ENCODE data around the gene DNASE2B. TPM values are rescaled to one million over a fixed set of nuclear protein-coding genes. Genes with fewer than 3 reads are reported as not detected.
A peak's percentile ranks its signal among the peaks of the same experiment; 100 is the strongest.

Gene DNASE2B
- polyA plus RNA-seq, 1 donor from 2014 or later: not detected

GRCh38 chr1:84386716-84387479, 11.4 kb upstream of the DNASE2B start:
- Mint-ChIP-seq H3K27ac (peak overlapping the region in 1 of 3 donors; percentile 80), H3K4me1 (peaks cover 0 to 5% (median 2%) of the 10 kb centered on the region in 3 donors), H3K36me3 (peaks cover 1% of the 10 kb centered on the region), H3K27me3 (no peaks in the 10 kb centered on the region), H3K9me3 (no peaks in the 10 kb centered on the region), H3K4me3 (no peak overlapping the region)

GRCh38 chr1:84387480-84388163, 10.7 kb upstream of the DNASE2B start:
- Mint-ChIP-seq H3K27me3 (no peaks in the 10 kb centered on the region), H3K4me1 (peaks cover 0 to 5% (median 2%) of the 10 kb centered on the region in 3 donors), H3K9me3 (no peaks in the 10 kb centered on the region), H3K36me3 (peaks cover 1% of the 10 kb centered on the region), H3K27ac (peak overlapping the region in 1 of 3 donors; percentile 80), H3K4me3 (no peak overlapping the region)

- Mint-ChIP-seq H3K27me3 (no peaks in the 10 kb centered on the region), H3K27ac (no peak overlapping the region), H3K4me3 (no peak overlapping the region), H3K4me1 (peaks cover 0 to 5% (median 2%) of the 10 kb centered on the region in 3 donors), H3K36me3 (peaks cover 1% of the 10 kb centered on the region), H3K9me3 (no peaks in the 10 kb centered on the region)
Observed at GRCh38 chr1:84390226-84390625, 8.1 kb upstream of the DNASE2B start.

GRCh38 chr1:84401156-84401555, 2.9 kb downstream of the DNASE2B start:
- no peaks in the 10 kb centered on the region for H3K9me3 Mint-ChIP-seq
- H3K4me3 Mint-ChIP-seq: no peak overlapping the region
- peaks cover under 1% of the 10 kb centered on the region for H3K27me3 Mint-ChIP-seq
- no peaks in the 10 kb centered on the region for H3K36me3 Mint-ChIP-seq
- peak overlapping the region in 1 of 3 donors; percentile 14 for H3K27ac Mint-ChIP-seq
- no peaks in the 10 kb centered on the region for H3K4me1 Mint-ChIP-seq

GRCh38 chr1:84402060-84402459, 3.8 kb downstream of the DNASE2B start:
- Mint-ChIP-seq H3K9me3 (no peaks in the 10 kb centered on the region), H3K36me3 (no peaks in the 10 kb centered on the region), H3K4me3 (no peak overlapping the region), H3K27ac (no peak overlapping the region), H3K27me3 (peaks cover 1% of the 10 kb centered on the region), H3K4me1 (no peaks in the 10 kb centered on the region)

GRCh38 chr1:84402501-84402900, 4.2 kb downstream of the DNASE2B start:
- H3K4me3 Mint-ChIP-seq: no peak overlapping the region
- no peak overlapping the region for H3K27ac Mint-ChIP-seq
- H3K36me3 Mint-ChIP-seq: no peaks in the 10 kb centered on the region
- H3K4me1 Mint-ChIP-seq: no peaks in the 10 kb centered on the region
- H3K27me3 Mint-ChIP-seq: peaks cover 1% of the 10 kb centered on the region
- H3K9me3 Mint-ChIP-seq: no peaks in the 10 kb centered on the region

GRCh38 chr1:84403347-84403746, 5.1 kb downstream of the DNASE2B start:
- Mint-ChIP-seq H3K9me3 (no peaks in the 10 kb centered on the region), H3K27ac (no peak overlapping the region), H3K36me3 (no peaks in the 10 kb centered on the region), H3K4me1 (no peaks in the 10 kb centered on the region), H3K27me3 (peaks cover 1% of the 10 kb centered on the region), H3K4me3 (no peak overlapping the region)

- no peak overlapping the region for H3K4me3 Mint-ChIP-seq
Observed at GRCh38 chr1:84406346-84406861, 8.1 kb downstream of the DNASE2B start.

GRCh38 chr1:84407524-84407923, 9.2 kb downstream of the DNASE2B start:
- H3K27ac Mint-ChIP-seq: no peak overlapping the region
- no peaks in the 10 kb centered on the region for H3K9me3 Mint-ChIP-seq
- H3K4me1 Mint-ChIP-seq: no peaks in the 10 kb centered on the region
- no peak overlapping the region for H3K4me3 Mint-ChIP-seq
- H3K27me3 Mint-ChIP-seq: peaks cover 1% of the 10 kb centered on the region
- H3K36me3 Mint-ChIP-seq: no peaks in the 10 kb centered on the region

More at GRCh38 chr1:84406346-84406861, 8.1 kb downstream of the DNASE2B start:
- peaks cover 1% of the 10 kb centered on the region for H3K27me3 Mint-ChIP-seq
- H3K27ac Mint-ChIP-seq: no peak overlapping the region
- no peaks in the 10 kb centered on the region for H3K4me1 Mint-ChIP-seq
- H3K36me3 Mint-ChIP-seq: no peaks in the 10 kb centered on the region
- H3K9me3 Mint-ChIP-seq: no peaks in the 10 kb centered on the region

- Mint-ChIP-seq H3K4me3 (no peak overlapping the region), H3K4me1 (no peaks in the 10 kb centered on the region), H3K9me3 (no peaks in the 10 kb centered on the region), H3K27ac (no peak overlapping the region), H3K36me3 (no peaks in the 10 kb centered on the region), H3K27me3 (peaks cover 1% of the 10 kb centered on the region)
Observed at GRCh38 chr1:84407958-84408422, 9.7 kb downstream of the DNASE2B start.

GRCh38 chr1:84409888-84410287, 11.6 kb downstream of the DNASE2B start:
- no peak overlapping the region for H3K4me3 Mint-ChIP-seq
- no peaks in the 10 kb centered on the region for H3K4me1 Mint-ChIP-seq
- H3K36me3 Mint-ChIP-seq: no peaks in the 10 kb centered on the region
- no peaks in the 10 kb centered on the region for H3K9me3 Mint-ChIP-seq
- H3K27me3 Mint-ChIP-seq: peaks cover 1% of the 10 kb centered on the region
- no peak overlapping the region for H3K27ac Mint-ChIP-seq

- H3K27ac Mint-ChIP-seq: no peak overlapping the region
- H3K36me3 Mint-ChIP-seq: no peaks in the 10 kb centered on the region
- no peaks in the 10 kb centered on the region for H3K4me1 Mint-ChIP-seq
Observed at GRCh38 chr1:84410328-84411095, 12.2 kb downstream of the DNASE2B start.

GRCh38 chr1:84412316-84412942, 14.1 kb downstream of the DNASE2B start:
- no peaks in the 10 kb centered on the region for H3K36me3 Mint-ChIP-seq
- no peaks in the 10 kb centered on the region for H3K4me1 Mint-ChIP-seq
- peaks cover 0 to 3% (median under 1%) of the 10 kb centered on the region in 3 donors for H3K9me3 Mint-ChIP-seq
- no peaks in the 10 kb centered on the region for H3K27me3 Mint-ChIP-seq
- H3K4me3 Mint-ChIP-seq: no peak overlapping the region
- no peak overlapping the region for H3K27ac Mint-ChIP-seq

More at GRCh38 chr1:84410328-84411095, 12.2 kb downstream of the DNASE2B start:
- Mint-ChIP-seq H3K27me3 (peaks cover 1% of the 10 kb centered on the region), H3K9me3 (no peaks in the 10 kb centered on the region), H3K4me3 (no peak overlapping the region)

- Mint-ChIP-seq H3K27ac (no peak overlapping the region), H3K27me3 (no peaks in the 10 kb centered on the region), H3K36me3 (no peaks in the 10 kb centered on the region), H3K4me3 (no peak overlapping the region), H3K4me1 (no peaks in the 10 kb centered on the region), H3K9me3 (peaks cover 0 to 4% (median 3%) of the 10 kb centered on the region in 3 donors)
Observed at GRCh38 chr1:84415396-84415795, 17.1 kb downstream of the DNASE2B start.

Measured in IgD-negative memory B cell (primary cell).